Suprapubic skin (tissue), 4 donors: ENCODE data around the gene UMAD1.

Source experiments
- POLR2A ChIP-seq, 2 donors: fragments of 450-650 bp; IDR thresholded peaks; one replicate each; pipeline ENCODE4 v1.6.1; 2017; ENCODE audit warnings: antibody characterized with exemption in 2 of 2, mild to moderate bottlenecking in 2 of 2, moderate library complexity in 2 of 2
- POLR2AphosphoS5 ChIP-seq, 3 donors: sonication (generic); formaldehyde crosslinking; IDR thresholded peaks; one replicate each; pipeline ENCODE4 v1.6.1; 2017; ENCODE audit warnings: antibody characterized with exemption in 3 of 3
- TF ChIP-seq, protein P1 (sequence below), 2 donors: fragments of 200-600 bp in 1 of 2; fragments of 450-650 bp in 1 of 2; sonication (generic) in 1 of 2; IDR thresholded peaks; one replicate each; pipeline ENCODE4 v1.5.1; 2016 to 2019; ENCODE audit warnings: antibody characterized with exemption in 2 of 2, mild to moderate bottlenecking in 1 of 2, moderate library complexity in 1 of 2

DNA sequence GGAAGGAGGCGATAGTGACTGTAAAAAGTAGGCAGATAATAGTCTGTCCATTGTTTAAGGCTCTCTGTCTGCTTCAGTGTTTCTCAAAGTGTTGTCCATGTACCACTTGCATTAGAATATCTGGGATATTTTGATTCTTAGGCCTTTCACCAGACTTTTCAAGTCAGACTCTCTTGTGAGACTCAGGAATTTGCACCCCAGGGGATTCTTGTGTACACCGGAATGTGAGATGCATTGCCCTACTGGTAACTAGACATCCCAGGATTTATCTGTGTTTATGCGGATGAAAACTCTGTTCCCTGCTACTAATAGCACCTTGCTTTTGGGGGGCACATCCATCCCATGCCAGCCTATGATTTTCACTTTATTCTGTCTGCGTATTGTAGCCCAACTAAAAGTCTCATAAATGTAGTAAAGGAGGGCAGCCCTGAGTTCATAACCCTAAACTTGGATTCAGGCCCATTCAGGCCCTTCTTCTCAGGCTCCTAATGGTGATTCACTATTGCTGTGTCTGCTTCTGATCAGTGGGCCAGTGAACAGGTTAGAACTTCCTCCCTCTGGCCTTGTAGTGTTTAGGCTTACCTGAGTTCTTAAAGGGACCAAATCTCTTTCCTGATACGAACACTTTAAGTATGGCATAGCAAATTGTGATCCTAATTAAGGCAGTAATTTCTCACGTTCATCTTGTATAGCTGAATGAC lies 149.6 kb downstream of the UMAD1 start:
- TF ChIP-seq, protein P1, sequence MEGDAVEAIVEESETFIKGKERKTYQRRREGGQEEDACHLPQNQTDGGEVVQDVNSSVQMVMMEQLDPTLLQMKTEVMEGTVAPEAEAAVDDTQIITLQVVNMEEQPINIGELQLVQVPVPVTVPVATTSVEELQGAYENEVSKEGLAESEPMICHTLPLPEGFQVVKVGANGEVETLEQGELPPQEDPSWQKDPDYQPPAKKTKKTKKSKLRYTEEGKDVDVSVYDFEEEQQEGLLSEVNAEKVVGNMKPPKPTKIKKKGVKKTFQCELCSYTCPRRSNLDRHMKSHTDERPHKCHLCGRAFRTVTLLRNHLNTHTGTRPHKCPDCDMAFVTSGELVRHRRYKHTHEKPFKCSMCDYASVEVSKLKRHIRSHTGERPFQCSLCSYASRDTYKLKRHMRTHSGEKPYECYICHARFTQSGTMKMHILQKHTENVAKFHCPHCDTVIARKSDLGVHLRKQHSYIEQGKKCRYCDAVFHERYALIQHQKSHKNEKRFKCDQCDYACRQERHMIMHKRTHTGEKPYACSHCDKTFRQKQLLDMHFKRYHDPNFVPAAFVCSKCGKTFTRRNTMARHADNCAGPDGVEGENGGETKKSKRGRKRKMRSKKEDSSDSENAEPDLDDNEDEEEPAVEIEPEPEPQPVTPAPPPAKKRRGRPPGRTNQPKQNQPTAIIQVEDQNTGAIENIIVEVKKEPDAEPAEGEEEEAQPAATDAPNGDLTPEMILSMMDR (IDR thresholded peaks at IDR 0.05), result no peak
- TF ChIP-seq POLR2AphosphoS5 (IDR thresholded peaks at IDR 0.05) (no peak), POLR2A (IDR thresholded peaks at IDR 0.05) (no peak)
